Renal pelvis (tissue), 4 donors: ENCODE measurements around the gene IDH3A. TPM values are rescaled to one million over a fixed set of nuclear protein-coding genes. Genes with fewer than 3 reads are reported as not detected.
A peak's percentile ranks its signal among the peaks of the same experiment; 100 is the strongest.

ENCODE experiments used
- DNase-seq: peaks from one replicate; pipeline ENCODE4 v3.0.0-alpha.2; 2013
- polyA plus RNA-seq, 3 donors: library from polyadenylated mRNA; unstranded; fragments of 120-200 nt; gene quantifications; one replicate each; pipeline ENCODE4 v1.2.1, GENCODE V29; 2013; ENCODE audit not compliant: insufficient read length in 3 of 3

IDH3A gene
- polyA plus RNA-seq, 3 donors: 47.6 to 58.1 (median 48.1) TPM

DNA sequence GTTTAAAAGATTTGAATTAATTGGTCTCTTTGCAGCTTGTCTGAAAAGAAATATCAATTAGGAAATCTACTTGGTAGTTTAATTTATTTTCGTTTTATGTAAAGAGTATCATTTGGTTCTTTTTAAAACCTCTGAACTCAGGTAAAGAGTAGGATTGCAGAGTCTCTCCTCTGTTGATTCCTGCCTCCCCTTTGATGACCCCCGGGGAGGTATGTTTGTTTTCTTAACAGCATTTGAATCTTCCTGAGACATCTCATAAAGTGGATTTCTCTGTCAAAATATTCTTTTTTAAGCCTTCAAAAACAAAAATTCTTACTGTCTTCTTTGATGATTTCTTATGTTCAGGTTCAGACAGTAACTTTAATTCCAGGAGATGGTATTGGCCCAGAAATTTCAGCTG lies 8.0 kb downstream of the IDH3A start:
- DNase-seq: no peak

- no peak for DNase-seq
Measured at GRCh38 chr15:78159395-78159794, 10.2 kb downstream of the IDH3A start.

DNA sequence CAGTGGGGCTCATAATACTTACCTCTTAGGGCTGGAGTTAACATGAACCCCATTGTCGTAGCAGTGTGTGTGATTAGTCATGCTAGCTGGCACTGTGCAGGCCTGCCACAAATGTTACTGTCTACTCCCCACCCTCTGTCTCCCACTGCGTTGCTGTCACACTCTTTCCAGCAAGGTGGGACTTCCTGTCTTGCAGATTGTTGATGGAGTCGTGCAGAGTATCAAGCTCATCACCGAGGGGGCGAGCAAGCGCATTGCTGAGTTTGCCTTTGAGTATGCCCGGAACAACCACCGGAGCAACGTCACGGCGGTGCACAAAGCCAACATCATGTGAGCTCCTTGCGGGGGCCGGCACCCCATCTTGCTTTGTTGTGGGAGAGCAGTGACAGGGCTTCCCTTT lies 12.9 kb downstream of the IDH3A start:
- DNase-seq: no peak

DNA sequence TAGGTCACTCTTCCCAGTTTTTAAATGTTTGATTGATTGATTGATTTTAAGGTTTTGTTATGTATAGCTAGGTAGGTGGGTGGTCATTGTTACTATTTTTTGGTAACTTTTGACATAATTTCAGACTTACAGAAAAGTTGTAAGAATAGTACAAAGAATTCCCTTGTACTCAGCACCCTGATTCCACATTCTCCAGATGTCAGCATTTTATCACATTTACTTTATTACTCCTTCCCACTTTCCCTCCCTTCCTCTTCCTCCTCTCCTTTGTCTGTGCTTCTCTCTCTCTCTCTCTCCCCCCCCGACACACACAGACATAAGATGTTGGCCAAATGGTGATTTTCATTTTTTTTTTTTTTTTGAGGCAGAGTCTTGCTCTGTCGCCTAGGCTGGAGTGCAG lies 14.8 kb downstream of the IDH3A start:
- no peak for DNase-seq

DNA sequence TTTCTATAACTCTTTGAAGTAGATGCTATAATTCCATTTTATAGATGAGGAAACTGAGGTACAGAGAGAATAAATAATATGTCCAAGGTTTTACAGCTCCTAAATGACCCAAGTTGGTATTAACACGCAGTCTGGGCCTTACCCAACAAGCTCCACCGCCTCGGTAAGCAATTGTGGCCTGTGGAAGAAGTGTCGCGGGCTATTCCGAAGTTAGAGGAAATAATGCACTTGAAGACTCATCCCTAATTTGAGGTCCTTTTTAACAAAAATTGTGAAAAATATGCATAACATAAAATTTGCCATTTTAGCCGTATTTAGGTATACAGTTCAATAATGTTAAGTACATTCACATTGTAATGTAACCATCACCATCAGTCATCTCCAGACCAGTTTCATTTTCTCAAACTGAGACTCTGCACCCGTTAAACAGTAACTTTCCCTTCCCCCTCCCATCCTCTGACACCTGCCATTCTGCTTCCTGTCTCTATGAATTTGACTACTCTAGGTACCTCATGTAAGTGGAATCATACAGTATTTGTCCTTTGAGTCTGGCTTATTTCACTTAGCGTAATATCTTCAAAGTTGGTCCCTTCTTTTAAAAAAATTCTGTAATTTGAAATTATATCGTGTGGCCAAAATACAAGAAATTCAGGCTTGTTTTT lies 18.2 kb downstream of the IDH3A start:
- DNase-seq: no peak

DNA sequence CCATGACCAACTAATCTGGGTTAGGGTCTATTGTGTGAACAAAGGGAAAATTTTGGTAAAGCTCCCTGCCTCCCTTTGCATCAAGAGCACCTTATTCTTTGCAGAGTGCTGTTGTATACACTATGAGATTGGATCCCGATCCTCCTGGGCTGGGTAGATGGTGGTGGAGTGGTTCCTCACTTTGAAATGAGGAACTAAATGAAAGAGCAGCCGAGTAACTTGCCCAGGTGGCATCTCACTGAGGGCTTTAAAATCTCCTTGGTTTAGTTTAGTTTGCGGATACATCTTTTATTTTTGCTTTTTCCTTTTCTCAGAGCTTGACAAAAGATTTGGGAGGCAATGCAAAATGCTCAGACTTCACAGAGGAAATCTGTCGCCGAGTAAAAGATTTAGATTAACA lies 19.4 kb downstream of the IDH3A start:
- DNase-seq: no peak

DNA sequence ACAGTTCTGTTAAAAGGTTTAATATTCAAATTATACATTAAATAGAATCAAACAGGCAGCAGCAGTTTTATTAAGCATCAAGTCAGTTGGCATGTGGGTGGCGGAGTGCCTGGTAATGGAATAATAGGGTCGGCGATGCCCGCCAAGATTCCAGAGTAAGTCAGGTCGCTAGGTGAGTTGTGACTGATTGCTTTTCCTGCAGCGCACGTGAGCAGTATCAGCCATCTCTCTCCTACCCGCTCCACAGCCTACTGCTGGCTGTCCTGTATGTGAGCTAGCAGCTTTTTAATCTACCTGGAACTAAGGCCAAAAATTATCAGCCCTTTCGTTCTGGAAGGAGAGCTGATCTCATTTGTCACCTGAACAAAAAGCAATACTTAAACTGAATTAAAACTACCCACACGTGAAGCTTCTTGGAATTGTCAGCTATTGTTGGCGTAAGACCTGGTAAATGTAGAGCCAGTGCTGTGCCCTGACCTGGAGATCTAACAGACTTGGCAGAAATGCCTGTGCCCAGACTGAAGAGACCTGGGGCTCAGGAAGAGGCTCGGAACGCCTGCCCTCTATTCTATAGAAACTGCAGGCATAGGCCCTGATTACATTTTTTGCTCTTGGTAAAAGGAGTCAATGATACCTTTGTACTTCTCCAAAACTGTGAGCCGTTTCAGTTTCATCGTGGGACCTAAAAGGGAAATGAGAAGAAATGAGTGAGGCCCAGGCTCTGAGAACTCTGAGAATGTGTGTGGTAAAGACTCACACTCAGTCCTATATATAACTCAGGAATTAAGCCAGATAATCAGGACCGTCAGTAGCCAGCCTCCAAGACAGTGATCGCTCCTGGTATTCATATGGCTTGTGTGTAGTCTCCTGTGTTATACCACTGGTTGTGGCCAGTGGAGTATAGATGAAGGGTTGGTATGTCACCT lies 21.9 kb downstream of the IDH3A start:
- DNase-seq: no peak

GRCh38 chr15:78171864-78172472 lies 22.8 kb downstream of the IDH3A start:
- DNase-seq: no peak

- no peak for DNase-seq
Measured at GRCh38 chr15:78174401-78174800, 25.2 kb downstream of the IDH3A start.

- DNase-seq: no peak
Measured at GRCh38 chr15:78175330-78175729, 26.2 kb downstream of the IDH3A start.

DNA sequence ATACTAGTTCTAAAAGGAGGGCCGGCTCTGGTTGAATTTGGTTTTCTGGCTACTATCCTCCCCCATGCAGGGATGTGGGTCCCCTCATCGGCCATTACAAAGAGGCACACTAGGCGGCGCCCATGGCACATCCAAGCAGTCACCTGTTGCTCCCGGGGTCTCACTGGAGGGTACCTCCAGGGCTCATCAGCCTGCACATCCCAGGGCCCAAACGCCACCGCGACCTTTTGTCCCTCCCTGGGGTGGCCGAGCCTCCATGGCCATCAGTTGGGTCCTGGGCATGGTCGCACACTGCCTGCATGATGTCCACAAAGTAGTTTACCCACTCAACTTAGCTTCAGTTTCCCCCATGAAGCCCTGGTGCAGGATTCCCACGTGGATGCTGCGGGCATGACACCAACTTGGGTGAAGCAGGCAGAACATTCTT lies 28.3 kb downstream of the IDH3A start:
- peak; percentile 19 for DNase-seq

DNA sequence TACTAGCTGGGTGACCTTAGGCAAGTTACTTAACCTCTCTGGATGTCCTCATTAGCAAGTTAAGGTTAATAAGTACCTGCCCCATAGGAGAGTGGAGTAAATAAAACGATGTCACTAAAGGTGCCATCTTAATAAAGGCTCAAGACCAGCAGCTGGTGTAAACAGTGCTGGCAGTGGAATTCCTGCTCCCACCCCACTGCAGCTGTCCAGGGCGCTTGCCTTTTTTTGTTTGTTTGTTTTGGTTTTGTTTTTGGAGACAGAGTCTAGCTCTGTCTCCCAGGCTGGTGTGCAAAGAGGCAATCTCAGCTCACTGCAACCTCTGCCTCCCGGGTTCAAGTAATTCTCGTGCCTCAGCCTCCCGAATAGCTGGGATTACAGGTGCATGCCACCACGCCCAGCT lies 28.9 kb downstream of the IDH3A start:
- no peak for DNase-seq

DNA sequence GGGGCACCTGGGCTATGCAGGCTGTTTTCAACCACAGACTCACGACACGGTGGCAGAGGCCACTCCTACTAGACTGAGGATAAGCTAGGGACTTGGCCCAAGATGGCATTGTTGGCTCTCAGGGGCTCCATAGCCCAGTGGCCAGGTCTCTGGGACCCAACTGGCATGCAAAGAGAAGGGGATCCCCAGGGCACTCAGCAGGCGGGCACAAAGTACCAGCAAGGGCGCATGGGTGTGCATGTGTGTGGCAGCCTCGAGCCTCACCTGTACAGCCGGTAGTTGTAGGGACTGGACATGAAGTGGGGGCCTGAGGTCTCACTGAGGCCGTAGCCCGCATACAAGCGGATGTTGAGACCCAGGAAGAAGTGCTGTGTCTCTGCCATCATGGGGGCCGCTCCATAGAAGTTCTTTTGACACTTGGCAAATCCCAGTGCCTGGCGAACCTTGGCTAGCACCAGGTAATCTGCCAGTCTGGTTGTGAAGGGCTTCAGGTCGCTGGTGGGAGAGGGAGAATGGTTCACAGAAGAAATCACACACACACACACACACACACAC lies 30.2 kb downstream of the IDH3A start:
- no peak for DNase-seq

GRCh38 chr15:78179906-78180305 lies 30.7 kb downstream of the IDH3A start:
- DNase-seq: no peak

- no peak for DNase-seq
Measured at GRCh38 chr15:78182336-78182700, 33.2 kb downstream of the IDH3A start.

- no peak for DNase-seq
Measured at GRCh38 chr15:78182821-78183220, 33.7 kb downstream of the IDH3A start.

DNA sequence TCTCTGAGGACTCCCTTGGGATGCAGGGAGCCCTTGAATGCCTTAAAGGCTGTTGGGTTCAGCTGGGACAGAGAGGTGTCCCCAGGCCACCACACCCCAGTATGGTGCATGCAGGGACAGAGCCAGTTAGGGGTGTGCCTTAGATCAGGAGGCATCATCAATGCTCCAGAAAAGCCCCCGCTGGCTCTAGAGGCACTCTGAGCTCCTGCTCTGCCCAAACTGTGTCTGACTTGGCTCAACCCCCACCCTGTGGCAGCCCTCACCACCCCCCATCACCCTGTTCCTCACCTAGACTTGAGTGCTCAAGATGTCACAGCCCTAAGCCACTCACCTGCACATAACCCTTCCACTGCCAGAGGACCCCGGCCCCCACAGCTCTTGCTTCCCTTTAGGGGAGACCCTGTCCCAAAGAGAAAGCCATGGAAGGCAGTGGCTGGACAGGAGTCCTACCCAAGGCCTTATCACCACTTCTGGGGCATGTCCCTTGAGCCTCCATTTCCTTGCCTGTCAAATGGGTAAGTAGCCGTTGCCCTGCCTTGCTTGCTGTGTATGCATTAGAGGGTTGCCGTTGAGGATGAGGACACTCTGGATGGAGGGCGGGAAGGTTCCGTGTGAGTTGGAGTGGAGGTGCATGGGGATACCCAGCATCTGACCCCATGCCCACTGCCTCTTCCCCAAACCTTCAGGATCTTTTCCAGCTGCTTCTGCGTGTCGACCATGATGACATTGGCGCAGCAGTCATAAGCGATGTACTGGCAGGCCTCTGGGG lies 43.8 kb downstream of the IDH3A start:
- no peak for DNase-seq

GRCh38 chr15:78193731-78194567 lies 44.8 kb downstream of the IDH3A start:
- no peak for DNase-seq

DNA sequence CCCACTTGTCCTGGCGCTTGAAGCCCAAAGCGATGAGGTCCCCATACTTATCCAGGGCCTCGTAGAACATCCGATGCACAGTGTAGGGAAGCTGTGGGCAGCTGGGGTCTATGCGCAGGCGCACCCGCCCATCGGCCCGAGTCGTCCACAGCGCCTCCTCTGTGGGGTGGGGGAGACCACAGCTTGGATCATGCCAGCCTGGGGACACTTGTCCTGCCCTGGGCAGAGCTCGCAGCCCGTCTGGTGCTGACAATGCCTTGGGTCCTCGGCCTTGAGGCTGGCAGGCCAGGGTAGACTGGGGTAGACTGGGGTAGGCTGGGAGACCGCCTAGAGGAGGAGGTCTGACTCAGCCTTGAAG lies 45.4 kb downstream of the IDH3A start:
- DNase-seq: no peak

DNA sequence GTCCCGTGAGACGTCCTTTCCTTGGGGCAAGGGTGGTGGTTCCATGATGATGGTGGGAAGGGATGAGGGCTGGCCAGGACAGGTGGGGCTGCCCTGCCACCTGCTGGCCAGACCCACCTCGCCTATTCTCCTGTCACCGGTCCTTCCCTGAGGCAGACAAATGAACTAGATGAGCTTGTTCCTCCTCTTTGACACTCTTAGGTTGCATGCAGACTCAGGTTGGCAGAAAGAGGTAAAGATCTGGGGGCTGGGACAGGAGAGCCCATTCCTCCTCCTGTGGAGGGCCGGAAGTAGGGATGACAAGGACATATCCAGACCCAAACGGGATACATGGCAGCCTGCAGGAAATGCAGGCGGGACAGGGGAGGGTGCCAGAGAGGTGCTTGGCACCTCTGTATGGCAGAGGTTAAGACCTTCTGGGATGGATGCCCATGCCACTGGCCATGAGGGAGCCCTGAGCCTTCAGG lies 46.6 kb downstream of the IDH3A start:
- DNase-seq: no peak

GRCh38 chr15:78197632-78198031 lies 48.5 kb downstream of the IDH3A start:
- no peak for DNase-seq
